Muscle of back (tissue), 11 donors: ENCODE data around the gene DNAH2. TPM values are rescaled to one million over a fixed set of nuclear protein-coding genes. Genes with fewer than 3 reads are reported as not detected.

ENCODE experiments used
- DNase-seq, 3 donors: peaks; one replicate each; pipeline versions ENCODE4 v3.0.0 to v3.0.0-alpha.2; 2013
- polyA plus RNA-seq, 10 donors: library from polyadenylated mRNA; unstranded; fragments of 120-200 nt; gene quantifications; one replicate each; pipeline ENCODE4 v1.2.1, GENCODE V29; 2013; ENCODE audit not compliant: insufficient read length in 10 of 10

The DNAH2 gene
- polyA plus RNA-seq, 10 donors, result 2.1 to 7.3 (median 4.6) TPM

DNA sequence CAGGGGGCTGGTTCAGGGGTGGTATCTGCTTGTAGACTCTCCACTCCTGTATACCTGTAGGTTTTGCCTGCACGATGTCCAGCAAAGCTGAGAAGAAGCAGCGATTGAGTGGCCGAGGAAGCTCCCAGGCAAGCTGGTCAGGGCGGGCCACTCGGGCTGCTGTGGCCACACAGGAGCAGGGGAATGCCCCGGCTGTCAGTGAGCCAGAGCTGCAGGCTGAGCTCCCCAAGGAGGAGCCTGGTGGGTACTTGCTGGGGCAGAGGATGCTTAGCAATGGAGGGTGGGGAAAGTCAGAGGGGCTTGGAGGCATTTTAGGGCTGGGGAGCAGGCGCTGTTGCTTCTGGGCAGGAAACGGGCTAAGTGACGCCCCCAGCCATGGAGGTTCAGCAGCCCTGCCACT, 2.1 kb downstream of the DNAH2 start:
- DNase-seq, result no peak

DNA sequence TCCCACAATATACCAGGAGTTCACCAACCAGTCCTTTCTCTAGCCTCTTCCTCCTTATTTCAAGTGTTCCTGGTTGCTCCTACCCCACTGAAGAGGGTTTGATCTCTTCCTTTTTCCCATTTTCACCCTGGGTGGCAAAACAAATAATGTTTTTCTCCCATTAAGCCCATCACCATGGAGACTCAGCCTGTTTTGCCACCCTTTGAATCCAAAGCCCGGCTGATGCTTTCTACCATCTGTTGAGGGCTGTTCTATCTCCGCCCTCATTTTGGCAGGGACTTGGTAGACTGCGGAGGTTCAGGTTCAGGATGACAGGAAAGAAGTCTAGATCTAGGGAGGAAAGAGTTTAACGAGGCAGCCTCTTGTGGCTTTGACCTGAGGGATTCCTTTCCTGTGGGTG, 2.6 kb downstream of the DNAH2 start:
- DNase-seq, result no peak

DNA sequence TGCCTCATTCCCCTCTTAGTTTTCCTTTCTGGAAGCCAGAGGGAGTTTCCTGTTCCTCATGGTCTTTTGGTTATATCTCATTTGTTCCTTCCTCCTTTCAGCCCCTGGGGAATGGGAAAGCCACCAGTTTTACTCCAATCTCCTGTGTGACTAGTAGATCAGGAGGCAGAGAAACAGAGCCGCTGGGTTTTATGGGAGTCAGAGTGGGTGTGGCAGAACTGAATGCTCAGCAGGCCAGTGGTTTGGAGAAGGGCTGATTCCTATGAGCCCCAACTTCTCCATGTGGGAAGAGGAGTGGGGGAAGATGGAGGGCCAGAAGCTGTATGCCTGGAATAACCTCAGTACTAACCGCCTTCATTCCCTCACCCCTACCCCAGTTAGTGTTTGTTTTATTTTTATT, 4.1 kb downstream of the DNAH2 start:
- no peak for DNase-seq

DNA sequence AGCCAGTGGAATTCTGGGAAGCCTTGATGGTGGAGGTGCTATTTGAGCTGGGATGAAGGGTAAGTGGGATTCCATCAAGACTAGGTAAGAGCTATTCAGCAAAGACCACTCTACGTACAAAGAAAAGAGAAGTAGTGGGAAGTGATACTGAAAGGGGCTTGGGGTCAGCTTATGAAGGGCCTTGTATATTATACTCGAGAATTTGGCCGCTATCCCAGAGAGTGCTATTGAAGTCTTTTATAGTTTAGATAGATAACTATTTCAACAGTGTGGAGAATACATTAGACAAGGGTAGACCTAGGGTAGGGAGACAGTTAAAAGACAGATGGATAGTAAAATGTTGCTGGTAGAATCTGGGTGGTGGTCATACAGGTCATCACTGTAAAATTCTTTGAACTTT, 10.3 kb downstream of the DNAH2 start:
- DNase-seq, result no peak

DNA sequence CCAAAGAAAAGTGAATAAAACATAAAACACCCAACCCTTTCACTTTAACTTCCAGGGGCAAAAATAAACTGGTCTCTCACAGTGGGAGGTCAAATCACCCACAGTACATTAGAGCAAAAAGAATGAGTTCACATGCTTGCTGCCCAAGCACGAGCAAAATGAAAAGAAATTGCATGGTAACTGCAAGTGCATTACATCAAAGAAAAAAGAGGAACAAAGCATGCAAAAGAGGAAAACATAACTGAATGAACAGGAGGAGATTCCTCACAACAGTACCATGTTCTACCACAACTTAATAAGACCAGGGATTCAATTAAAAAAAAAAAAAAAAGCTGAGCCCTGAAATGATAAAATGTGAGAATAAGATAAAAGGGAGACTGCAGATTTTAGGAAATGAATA, 12.3 kb downstream of the DNAH2 start:
- no peak for DNase-seq

DNA sequence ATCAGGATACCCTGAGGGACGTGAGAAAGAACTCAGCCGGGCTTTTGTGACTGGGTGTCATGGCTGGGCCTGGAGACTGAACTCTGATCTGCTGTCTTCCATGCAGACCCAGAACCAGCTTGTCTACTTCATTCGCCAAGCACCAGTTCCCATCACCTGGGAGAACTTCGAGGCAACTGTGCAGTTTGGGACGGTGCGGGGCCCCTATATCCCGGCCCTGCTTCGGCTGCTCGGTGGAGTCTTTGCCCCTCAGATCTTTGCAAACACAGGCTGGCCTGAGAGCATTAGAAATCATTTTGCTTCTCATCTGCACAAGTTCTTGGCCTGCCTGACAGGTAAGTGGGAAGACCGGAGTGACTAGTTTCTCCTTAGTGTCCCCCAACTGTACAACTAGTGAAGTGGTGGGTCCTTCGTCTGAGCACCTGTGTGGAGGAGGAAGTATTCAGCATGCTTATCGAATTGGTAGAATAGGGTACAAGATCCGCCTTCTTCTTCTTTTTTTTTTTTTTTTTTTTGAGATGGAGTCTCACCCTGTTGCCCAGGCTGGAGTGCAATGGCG, 15.5 kb downstream of the DNAH2 start:
- DNase-seq, result no peak

DNA sequence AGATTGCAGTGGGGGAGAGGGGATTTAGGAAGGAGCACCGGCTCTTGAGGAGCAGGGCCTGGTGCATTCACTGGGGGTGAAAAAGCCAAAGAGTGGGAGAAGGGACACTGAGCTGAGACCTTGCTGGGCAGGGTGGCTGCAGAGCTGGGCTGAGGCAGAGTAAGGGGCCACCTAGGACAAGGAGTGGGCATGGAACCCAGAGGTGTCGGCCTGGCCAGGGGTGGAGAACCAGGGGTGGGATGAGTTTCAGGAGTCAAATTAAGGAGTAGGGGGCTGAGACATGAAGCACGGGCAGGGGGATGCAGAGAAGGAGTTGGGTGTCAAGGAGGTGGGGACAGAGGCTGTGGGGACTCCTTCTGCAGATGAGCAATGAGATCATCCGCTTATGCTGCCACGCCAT, 20.1 kb downstream of the DNAH2 start:
- no peak for DNase-seq

DNA sequence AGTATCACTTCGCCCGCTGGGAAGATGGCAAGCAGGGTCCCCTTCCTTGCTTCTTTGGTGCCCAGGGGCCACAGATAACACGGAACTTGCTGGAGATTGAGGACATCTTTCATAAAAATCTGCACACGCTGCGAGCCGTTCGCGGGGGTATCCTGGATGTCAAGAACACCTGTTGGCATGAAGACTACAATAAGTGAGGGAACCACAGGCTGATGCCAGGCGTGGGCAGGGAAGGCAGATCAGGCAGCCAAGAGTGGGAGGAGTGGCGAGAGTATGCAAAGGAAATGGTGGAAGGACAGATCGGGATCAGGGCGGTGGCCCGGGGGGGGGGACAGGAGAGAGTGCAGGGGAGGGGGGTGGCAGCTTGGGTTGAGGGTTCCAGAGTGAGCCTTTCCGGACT, 22.2 kb downstream of the DNAH2 start:
- DNase-seq, result no peak

DNA sequence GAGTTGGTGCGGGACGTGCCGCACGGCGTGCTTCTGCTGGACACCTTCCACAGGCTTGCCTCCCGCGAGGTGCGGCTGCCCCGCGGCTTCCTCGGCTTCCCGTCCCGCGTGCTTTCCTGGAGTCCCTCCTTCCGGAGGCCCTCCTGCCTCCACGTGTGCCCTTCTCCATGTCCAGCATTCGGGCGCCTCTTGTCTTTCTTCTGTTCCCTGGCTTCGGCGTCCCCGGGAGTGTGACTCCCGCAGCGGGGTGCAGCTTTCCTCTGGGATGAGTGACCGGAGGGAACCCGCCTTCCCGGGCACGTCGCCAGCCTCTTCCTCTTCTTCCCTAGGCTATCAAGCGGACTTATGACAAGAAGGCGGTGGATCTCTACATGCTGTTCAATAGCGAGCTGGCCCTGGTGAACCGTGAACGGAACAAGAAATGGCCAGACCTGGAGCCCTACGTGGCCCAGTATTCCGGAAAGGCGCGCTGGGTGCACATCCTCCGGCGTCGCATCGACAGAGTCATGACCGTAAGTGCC, 23.0 kb downstream of the DNAH2 start:
- no peak for DNase-seq

DNA sequence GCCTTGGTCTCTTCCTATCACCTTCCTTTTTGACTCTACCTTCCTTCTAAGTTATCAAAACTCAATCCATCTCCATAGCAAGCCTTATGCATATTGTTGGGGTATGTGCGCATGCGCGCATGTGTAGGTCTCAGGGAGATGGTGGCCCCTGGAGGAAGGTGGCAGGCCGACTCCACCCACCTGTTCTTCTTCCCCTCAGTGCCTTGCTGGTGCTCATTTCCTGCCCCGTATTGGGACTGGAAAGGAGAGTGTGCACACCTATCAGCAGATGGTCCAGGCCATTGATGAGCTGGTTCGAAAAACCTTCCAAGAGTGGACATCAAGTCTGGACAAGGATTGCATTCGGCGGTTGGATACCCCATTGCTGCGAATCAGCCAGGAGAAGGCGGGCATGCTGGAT, 25.2 kb downstream of the DNAH2 start:
- DNase-seq, result no peak

DNA sequence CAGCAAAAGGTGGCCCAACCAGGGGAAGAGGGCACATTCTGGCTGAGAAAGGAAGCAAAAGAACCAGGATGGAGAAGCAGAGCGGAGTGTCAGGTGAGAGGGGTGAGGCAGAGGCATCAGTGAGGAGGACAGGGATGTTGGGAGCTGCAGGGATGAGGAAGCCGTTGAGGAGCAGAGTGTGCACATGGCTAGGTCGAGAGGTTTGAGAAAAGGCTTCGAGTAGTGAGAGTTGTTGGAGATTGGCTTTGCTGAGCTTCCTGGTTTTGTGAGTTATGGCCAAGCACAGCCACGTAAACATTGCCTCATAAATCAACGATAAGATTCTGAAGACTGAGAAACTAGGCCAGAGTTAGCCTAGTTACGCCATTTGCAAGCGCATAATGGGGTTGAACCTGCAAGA, 26.9 kb downstream of the DNAH2 start:
- DNase-seq, result no peak

DNA sequence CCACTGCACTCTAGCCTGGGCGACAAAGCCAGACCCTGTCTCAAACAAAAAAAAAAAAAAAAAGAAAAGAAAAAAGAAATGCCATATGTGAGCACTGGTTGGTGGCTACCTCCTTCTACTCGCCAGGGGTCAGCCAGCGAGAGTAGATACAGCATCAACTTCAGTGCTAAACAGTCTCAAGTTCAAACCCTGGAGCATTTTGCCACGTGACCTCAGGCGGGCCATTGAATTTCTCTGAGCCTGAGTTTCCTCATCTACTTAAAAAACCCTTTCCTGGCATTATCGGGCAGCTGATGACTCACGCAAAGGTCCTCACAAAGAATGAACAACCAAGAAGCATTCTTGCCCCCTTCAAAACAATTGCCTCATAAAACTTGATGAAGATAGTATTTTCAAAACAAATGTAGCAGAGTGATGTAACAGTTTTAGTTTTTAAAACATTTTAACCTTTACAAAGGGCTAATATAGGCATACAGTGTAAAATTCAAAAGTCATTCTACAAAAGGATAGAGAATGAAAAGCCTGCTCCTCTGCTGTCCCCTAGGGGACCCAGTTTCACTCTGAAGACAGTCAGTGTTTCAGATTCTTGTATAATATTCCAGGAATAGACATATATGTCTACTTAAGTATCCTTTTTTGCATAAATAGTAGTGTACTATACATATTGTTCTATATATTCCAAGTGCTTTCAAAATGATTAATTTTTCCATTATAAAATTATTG, 28.4 kb downstream of the DNAH2 start:
- DNase-seq, result peak in 1 of 3 donors; percentile 24

DNA sequence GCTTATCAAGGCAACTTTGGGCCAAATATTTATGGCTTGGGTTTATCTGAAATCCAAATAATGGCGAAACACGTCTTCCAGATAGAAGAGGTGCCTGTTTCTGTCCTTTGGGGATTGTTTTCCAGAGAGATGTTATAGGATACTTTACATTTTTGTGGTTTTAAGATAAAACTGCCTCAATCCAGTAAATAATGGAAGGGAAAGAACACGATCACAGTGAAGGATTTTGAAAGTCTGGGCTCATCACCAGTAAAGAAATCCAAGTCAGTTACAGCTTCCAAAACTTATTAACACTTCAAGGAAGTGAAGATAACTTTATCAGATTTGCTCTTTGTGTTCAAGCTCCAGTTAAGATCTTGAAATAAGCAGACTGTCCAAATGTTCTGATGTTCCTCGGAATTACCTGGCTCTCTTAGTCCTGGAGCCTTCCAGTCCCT, 30.1 kb downstream of the DNAH2 start:
- DNase-seq, result peak; percentile 5 to 34 (median 33)

DNA sequence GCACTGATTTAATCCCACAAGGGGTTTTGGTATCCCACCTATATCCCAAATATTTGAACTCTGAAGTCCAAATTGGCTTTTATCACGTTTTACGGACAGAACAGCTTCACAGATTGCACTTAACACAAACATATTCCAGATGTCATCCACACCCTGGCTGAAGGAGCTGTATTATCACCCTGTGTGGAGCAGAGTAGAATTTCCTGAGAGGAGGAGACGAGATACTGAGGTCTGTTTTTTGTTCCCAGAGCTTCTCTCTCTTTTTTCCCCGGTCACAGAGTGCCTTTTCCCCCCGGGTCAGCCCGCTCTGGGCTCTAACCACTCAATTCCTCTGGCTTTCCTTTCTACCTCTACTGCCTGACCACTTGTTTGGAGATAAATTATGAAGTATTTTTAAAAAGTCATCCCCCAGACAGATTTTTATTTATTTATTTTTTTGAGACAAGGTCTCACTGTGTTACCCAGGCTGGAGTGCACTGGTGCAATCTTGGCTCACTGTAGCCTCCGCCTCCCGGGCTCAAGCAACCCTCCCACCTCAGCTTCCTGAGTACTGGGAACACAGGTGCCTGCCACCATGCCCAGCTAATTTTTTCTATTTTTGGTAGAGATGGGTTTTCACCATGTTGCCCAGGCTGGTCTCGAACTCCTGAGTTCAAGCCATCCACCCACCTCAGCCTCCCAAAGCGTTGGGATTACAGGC, 30.7 kb downstream of the DNAH2 start:
- DNase-seq, result peak in 2 of 3 donors; percentile 19 to 34

DNA sequence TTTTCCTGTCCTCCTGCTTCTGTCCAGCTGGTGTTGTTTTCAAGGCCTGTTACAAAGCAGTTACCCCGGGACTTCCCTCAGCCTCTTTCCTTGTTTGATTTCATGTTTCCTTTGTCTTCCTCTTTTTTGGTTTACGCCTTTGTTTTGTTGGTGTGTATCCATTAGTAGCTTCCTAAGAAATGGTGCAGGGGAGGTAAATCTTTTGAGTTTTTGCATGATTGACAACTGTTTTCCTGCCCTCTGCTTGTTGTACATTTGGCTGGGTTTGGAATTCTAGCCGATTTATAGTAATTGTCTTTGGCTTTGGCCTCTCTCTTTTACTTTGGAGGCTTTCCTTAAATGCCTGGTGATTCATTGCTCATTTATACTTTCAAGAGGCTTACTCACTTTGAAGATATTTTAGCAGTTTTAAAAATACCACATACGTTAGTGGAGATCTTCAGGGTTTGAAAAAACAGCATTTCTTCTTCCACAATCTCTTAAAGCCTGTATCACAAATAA, 32.8 kb downstream of the DNAH2 start:
- peak in 1 of 3 donors; percentile 83 for DNase-seq

DNA sequence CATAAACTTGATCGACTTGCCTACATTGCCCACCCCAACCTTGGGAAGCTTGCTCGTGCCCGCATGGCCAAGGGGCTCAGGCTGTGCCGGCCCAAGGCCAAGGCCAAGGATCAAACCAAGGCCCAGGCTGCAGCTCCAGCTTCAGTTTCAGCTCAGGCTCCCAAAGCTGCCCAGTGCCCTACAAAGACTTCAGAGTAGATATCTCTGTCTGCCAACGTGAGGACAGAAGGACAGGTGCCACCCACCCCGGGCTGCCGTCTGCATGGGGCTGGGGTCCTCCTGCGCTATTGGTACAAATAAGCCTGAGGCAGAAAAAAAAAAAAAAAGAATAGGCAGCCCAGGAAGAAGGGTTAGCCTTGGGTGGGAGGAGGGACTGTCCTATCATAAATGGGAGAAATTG, 37.1 kb downstream of the DNAH2 start:
- DNase-seq, result no peak

DNA sequence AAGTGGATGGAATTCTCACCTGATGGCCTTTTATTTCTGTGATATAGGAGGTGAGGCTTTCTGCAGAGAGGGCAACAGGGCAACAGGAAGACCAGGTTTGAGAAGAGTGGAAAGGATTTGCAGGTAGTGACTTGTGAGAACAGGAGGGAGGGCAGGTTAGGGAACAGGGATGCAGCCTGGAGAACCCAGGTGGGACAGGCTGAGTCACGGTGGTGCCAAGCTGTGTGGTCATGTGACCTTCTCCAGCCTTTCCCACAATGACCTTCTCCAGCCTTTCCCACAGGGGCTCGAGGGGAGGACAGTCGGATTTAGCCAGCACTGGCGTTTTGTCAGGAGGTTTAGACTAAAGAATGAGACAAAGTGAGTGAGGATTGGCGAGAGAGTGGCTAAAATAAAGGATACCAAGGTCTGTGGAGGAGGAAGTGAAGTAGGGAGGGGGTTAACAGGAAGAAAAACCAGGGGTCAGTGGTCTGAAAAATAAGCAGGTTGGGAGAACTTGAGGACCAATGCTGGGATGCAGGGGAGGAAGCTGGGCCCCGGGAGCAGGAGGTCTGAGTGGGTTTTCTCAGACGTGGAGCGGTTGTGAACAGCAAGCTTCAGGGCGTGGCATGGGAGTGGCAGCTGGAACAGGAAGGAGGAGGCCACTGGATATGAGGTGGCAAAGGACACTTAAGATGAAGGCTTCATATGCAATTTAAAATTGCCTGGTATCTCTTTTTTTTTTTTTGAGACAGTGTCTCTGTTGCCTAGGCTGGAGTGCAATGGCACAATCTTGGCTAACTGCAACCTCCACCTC, 37.7 kb downstream of the DNAH2 start:
- no peak for DNase-seq

DNA sequence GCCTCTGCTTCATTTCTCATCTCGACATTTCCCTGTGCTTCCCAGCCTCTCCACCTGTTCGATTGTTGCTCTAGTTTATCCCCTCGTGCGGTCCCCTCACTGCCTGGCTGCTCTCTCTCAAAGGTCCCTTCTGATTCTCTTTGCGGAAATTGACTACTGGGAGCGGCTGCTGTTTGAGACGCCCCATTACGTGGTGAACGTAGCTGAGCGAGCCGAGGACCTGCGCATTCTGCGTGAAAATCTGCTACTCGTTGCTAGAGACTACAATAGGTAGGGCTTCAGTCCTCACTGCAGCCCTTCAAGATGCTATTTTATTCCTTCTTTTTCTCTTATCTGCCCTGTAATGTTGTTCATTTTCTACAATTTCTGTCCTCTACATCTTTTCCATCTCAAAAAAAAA, 39.4 kb downstream of the DNAH2 start:
- DNase-seq, result no peak

DNA sequence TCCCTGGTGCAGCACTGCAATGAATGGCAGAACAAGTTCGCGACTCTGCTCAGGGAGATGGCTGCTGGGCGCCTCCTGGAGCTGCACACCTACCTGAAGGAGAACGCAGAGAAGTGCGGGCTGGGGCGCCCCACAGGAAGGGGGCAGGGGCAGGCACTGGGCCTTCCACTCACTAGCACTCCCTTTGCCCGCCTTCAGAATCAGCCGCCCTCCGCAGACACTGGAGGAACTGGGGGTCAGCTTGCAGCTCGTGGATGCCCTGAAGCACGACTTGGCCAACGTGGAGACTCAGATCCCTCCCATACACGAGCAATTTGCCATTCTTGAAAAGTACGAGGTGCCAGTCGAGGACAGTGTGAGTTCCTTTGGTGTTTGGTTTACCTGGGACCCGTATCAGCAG, 46.4 kb downstream of the DNAH2 start:
- no peak for DNase-seq

DNA sequence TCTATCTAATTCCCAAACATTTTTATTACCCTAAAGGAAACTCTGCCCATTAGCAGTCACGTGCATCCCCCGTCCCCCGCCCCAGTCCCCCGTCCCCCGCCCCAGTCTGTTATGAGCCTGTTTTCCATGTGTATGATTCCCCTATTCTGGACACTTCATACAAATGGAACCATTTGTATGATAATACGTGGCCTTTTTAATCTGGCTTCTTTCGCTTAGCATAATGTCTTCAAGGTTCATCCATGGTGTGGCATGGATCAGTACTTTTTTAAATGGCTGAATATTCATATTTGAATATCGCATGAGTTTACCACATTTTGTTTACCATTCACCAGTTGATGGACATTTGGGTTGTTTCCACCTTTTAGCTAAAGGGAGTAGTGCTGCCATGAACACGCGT, 49.5 kb downstream of the DNAH2 start:
- DNase-seq, result no peak

DNA sequence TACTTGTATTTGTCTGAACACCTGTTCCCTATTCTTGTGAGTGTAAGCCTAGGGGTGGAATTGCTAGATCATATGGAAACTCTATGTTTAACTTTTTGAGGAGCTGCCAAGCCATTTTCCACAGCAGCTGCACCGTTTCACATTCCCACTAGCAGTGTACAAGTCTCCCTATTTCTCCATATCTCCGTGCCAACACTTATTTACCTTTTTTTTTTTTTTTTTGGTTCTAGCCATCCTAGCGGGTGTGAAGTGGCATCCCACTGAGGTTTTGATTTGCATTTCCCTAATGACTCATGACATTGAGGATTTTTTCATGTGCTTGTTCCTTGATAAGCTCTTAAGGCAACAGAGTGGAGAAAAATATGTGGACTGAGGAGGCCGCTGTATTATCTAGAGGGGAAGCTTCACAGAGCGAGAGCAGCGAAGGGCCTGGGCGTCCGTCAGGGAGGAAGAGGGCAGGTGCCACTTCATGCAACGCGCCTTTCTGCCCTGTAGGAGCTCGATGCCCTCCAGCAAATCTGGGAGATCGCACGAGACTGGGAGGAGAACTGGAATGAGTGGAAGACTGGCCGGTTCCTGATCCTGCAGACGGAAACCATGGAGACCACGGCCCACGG, 50.0 kb downstream of the DNAH2 start:
- DNase-seq, result peak; percentile 16 to 48 (median 31)

DNA sequence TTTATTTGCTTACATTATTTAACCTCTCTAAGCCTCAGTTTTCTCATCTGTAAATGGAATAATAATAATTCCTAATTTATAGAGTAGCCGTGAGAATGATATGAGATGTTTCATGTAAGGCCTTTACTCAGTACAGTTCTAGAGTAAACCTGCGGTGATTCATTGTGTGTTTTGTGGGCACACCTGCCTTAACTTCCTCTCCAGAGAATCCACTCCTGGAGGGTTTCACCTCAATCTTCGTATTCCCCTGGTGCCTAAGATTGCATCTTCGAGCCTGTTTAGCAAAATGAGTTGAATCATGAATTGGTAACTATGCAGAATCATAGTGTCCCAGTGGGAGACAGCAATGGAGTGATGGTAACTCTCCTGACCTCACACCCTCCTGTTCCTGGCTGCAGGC, 52.3 kb downstream of the DNAH2 start:
- DNase-seq, result no peak
